ENCODE data around the gene NRXN3. TPM values are rescaled to one million over a fixed set of nuclear protein-coding genes. Genes with fewer than 3 reads are reported as not detected.

NRXN3 gene
- total and polyA plus RNA-seq, 2 experiments from 2014 or later, result 0.69 to 1.5 TPM

GRCh38 chr14:78617735-78618134, 447.6 kb downstream of the NRXN3 start:
- no peaks in the 10 kb centered on the region for H3K9me3 ChIP-seq (ENCODE audit: low read depth)
- TF ChIP-seq CTCF (IDR thresholded peaks at IDR 0.05; ENCODE audit: low read depth, low read length), result no peak
- H3K27ac ChIP-seq, result no peak overlapping the region
- DNase-seq (ENCODE audit: low read depth in 1 of 2, low spot score in 1 of 2), result no peak
- H3K36me3 ChIP-seq, result no peaks in the 10 kb centered on the region
- no peaks in the 10 kb centered on the region for H3K27me3 ChIP-seq
- H3K4me1 ChIP-seq (ENCODE audit: low read depth), result no peaks in the 10 kb centered on the region
- no peak overlapping the region for H3K4me3 ChIP-seq

- H3K36me3 ChIP-seq, result no peaks in the 10 kb centered on the region
- H3K9me3 ChIP-seq (ENCODE audit: low read depth), result no peaks in the 10 kb centered on the region
- no peaks in the 10 kb centered on the region for H3K27me3 ChIP-seq
- H3K27ac ChIP-seq, result no peak overlapping the region
- no peak for DNase-seq (ENCODE audit: low read depth in 1 of 2, low spot score in 1 of 2)
- no peaks in the 10 kb centered on the region for H3K4me1 ChIP-seq (ENCODE audit: low read depth)
- TF ChIP-seq CTCF (IDR thresholded peaks at IDR 0.05; ENCODE audit: low read depth, low read length), result no peak
- no peak overlapping the region for H3K4me3 ChIP-seq
These were observed 448.2 kb downstream of the NRXN3 start for GRCh38 chr14:78618368-78618767.

- no peaks in the 10 kb centered on the region for H3K36me3 ChIP-seq
- no peak overlapping the region for H3K4me3 ChIP-seq
- peaks cover 14% of the 10 kb centered on the region for H3K4me1 ChIP-seq (ENCODE audit: low read depth)
- peak in 1 of 2 donors; percentile 36 for DNase-seq (ENCODE audit: low read depth in 1 of 2, low spot score in 1 of 2)
- TF ChIP-seq CTCF (IDR thresholded peaks at IDR 0.05; ENCODE audit: low read depth, low read length), result no peak
- H3K27me3 ChIP-seq, result no peaks in the 10 kb centered on the region
- no peak overlapping the region for H3K27ac ChIP-seq
- H3K9me3 ChIP-seq (ENCODE audit: low read depth), result no peaks in the 10 kb centered on the region
These were observed 456.9 kb downstream of the NRXN3 start for GRCh38 chr14:78627114-78627513.

GRCh38 chr14:78631551-78631950, 461.4 kb downstream of the NRXN3 start:
- no peak for TF ChIP-seq CTCF (IDR thresholded peaks at IDR 0.05; ENCODE audit: low read depth, low read length)
- Histone ChIP-seq H3K4me1 (ENCODE audit: low read depth) (peaks cover 13% of the 10 kb centered on the region), H3K27me3 (no peaks in the 10 kb centered on the region), H3K9me3 (ENCODE audit: low read depth) (no peaks in the 10 kb centered on the region), H3K36me3 (no peaks in the 10 kb centered on the region), H3K4me3 (no peak overlapping the region), H3K27ac (no peak overlapping the region)
- DNase-seq (ENCODE audit: low read depth in 1 of 2, low spot score in 1 of 2), result no peak

GRCh38 chr14:78633752-78634151, 463.6 kb downstream of the NRXN3 start:
- Histone ChIP-seq H3K36me3 (no peaks in the 10 kb centered on the region), H3K4me3 (no peak overlapping the region), H3K27ac (no peak overlapping the region), H3K27me3 (no peaks in the 10 kb centered on the region), H3K9me3 (ENCODE audit: low read depth) (no peaks in the 10 kb centered on the region), H3K4me1 (ENCODE audit: low read depth) (no peaks in the 10 kb centered on the region)
- no peak for TF ChIP-seq CTCF (IDR thresholded peaks at IDR 0.05; ENCODE audit: low read depth, low read length)
- DNase-seq (ENCODE audit: low read depth in 1 of 2, low spot score in 1 of 2), result no peak

GRCh38 chr14:78637489-78637888, 467.3 kb downstream of the NRXN3 start:
- no peak overlapping the region for H3K4me3 ChIP-seq
- no peaks in the 10 kb centered on the region for H3K27me3 ChIP-seq
- DNase-seq (ENCODE audit: low read depth in 1 of 2, low spot score in 1 of 2), result no peak
- no peaks in the 10 kb centered on the region for H3K36me3 ChIP-seq
- H3K4me1 ChIP-seq (ENCODE audit: low read depth), result no peaks in the 10 kb centered on the region
- no peaks in the 10 kb centered on the region for H3K9me3 ChIP-seq (ENCODE audit: low read depth)
- no peak for TF ChIP-seq CTCF (IDR thresholded peaks at IDR 0.05; ENCODE audit: low read depth, low read length)
- H3K27ac ChIP-seq, result no peak overlapping the region

Measured in cardiac muscle cell (in vitro differentiated cells and primary cell).